ENCODE results near the gene PTPRN.

Gene PTPRN

DNA sequence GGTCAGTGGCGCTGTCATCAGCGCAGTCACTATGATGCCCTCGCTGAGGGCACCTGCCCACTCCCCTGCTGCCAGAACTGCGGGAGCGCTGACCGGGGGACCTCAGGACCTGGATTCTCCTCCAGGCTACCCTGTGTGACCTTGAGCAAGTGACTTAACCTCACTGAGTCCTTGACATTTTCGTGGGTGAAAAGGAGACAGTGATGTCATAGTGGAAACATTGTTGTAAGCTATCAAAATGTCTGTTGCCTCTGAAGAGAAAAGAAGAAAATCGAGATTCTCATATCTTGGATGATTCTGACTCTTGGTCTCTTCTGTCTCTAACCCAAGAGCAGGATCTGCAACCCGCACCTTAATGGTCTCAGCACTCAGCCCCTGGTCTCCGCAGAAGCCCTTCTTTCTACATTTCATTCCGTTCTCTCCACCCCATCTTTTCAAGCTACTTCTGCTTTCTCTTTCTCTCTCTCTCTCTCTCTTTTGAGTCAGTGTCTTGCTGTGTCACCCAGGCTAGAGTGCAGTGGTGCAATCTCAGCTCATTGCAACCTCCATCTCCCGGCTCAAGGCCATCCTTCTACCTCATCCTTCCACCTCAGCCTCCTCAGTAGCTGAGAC is 54.5 kb downstream of the PTPRN start:
- no peaks in the 10 kb centered on the region for H3K9me3 ChIP-seq (ENCODE audit: low read length)
- H3K4me2 ChIP-seq (ENCODE audit: low read length), result peak overlapping the region; percentile 79
- peak overlapping the region; percentile 88 for H3K27ac ChIP-seq (ENCODE audit: low read depth, low read length, poor library complexity, severe bottlenecking)
- TF ChIP-seq, protein P1, sequence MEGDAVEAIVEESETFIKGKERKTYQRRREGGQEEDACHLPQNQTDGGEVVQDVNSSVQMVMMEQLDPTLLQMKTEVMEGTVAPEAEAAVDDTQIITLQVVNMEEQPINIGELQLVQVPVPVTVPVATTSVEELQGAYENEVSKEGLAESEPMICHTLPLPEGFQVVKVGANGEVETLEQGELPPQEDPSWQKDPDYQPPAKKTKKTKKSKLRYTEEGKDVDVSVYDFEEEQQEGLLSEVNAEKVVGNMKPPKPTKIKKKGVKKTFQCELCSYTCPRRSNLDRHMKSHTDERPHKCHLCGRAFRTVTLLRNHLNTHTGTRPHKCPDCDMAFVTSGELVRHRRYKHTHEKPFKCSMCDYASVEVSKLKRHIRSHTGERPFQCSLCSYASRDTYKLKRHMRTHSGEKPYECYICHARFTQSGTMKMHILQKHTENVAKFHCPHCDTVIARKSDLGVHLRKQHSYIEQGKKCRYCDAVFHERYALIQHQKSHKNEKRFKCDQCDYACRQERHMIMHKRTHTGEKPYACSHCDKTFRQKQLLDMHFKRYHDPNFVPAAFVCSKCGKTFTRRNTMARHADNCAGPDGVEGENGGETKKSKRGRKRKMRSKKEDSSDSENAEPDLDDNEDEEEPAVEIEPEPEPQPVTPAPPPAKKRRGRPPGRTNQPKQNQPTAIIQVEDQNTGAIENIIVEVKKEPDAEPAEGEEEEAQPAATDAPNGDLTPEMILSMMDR (IDR thresholded peaks at IDR 0.05; ENCODE audit: low read length), result no peak; the same call in 1 of the 2 replicates
- TF ChIP-seq EZH2 (IDR thresholded peaks at IDR 0.05; ENCODE audit: borderline replicate concordance, low read length), result no peak
- H3K4me1 ChIP-seq (ENCODE audit: insufficient read depth, low read length, severe bottlenecking), result peaks cover 44% of the 10 kb centered on the region
- H4K20me1 ChIP-seq (ENCODE audit: insufficient read depth, low read length), result no peaks in the 10 kb centered on the region
- peaks cover 36% of the 10 kb centered on the region for H3K36me3 ChIP-seq (ENCODE audit: insufficient read depth, low read length)
- H3K27me3 ChIP-seq (ENCODE audit: insufficient read depth, low read length), result no peaks in the 10 kb centered on the region
- H3K9me2 ChIP-seq (ENCODE audit: low read depth, low read length), result no peaks in the 10 kb centered on the region
- no peaks in the 10 kb centered on the region for H3K79me2 ChIP-seq (ENCODE audit: insufficient read depth, low read length)
- H2AFZ ChIP-seq (ENCODE audit: low read length), result no peak overlapping the region
- peak overlapping the region; percentile 89 for H3K9ac ChIP-seq (ENCODE audit: low read length)
- H3F3A ChIP-seq (ENCODE audit: insufficient read depth, low read length), result 0 out of 2 replicates have a peak, but pooled peaks cover 5% of the 10 kb centered on the region
- peak overlapping the region; percentile 83 for H3K4me3 ChIP-seq (ENCODE audit: low read depth, low read length, poor library complexity, severe bottlenecking)

DNA sequence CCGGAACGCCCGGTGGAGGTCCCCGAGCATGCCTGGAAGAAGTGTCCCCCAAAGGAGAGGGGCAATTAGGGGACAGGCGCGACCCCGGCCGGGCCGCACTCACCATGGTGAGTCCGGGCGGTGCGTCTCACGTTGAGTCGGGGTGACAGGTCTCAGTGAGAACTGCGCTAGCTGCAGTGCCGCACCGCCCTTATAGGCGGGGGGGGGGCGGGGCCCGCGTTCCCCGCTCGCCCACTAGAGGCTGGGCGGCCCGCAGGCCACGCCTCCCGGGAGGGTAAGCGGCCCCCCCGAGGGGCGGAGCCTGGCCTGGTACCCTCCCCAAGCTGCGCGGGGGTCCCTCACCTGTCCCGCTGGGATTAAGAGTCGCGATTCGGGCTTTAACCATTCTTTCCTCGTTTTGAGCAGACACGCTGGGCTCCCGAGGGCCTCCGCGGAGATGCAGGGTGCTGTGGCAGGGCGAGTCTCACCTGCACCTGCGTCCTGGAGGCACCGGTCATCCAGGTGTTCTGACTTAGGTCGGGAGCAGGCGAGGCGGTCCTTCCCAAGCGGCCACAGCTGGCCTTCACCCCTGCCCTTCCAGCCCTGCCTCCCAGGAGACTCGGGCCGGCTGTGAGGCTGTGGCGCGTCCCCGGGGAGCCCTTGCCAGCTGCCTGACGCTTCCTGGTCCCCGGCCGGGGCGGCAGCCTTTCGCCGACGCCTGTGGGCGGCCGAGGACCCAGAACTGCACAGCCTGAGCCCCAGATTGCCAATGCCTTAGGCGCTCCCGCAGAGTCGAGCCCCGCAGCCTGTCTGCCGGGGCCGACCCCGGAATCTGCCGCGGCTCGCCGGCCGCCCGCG is 55.2 kb downstream of the PTPRN start, which contains the start of gene TUBA4A:
TSS of gene TUBA4A (minus strand) at position 166 of the 837 bp plus-strand sequence. CDS start at position 106, 60 bp downstream.
- H3K79me2 ChIP-seq (ENCODE audit: insufficient read depth, low read length), result no peaks in the 10 kb centered on the region
- peak within 1 kb of the TSS; percentile 79 for H3K4me2 ChIP-seq (ENCODE audit: low read length)
- peaks cover 51% of the 10 kb centered on the region for H3K4me1 ChIP-seq (ENCODE audit: insufficient read depth, low read length, severe bottlenecking)
- no peaks in the 10 kb centered on the region for H4K20me1 ChIP-seq (ENCODE audit: insufficient read depth, low read length)
- peak within 1 kb of the TSS; percentile 83 for H3K4me3 ChIP-seq (ENCODE audit: low read depth, low read length, poor library complexity, severe bottlenecking)
- H3F3A ChIP-seq (ENCODE audit: insufficient read depth, low read length), result 0 out of 2 replicates have a peak, but pooled peaks cover 5% of the 10 kb centered on the region
- H3K9ac ChIP-seq (ENCODE audit: low read length), result peak within 1 kb of the TSS; percentile 89
- H3K27me3 ChIP-seq (ENCODE audit: insufficient read depth, low read length), result no peaks in the 10 kb centered on the region
- H3K9me3 ChIP-seq (ENCODE audit: low read length), result no peaks in the 10 kb centered on the region
- TF ChIP-seq EZH2 (IDR thresholded peaks at IDR 0.05; ENCODE audit: borderline replicate concordance, low read length), result no peak
- TF ChIP-seq, protein P1 (IDR thresholded peaks at IDR 0.05; ENCODE audit: low read length), result 0 out of 2 replicates have a peak, but pooled peaks have one; percentile 15
- H2AFZ ChIP-seq (ENCODE audit: low read length), result no peak within 1 kb of the TSS
- H3K27ac ChIP-seq (ENCODE audit: low read depth, low read length, poor library complexity, severe bottlenecking), result peak within 1 kb of the TSS; percentile 98
- no peaks in the 10 kb centered on the region for H3K9me2 ChIP-seq (ENCODE audit: low read depth, low read length)
- H3K36me3 ChIP-seq (ENCODE audit: insufficient read depth, low read length), result peaks cover 39% of the 10 kb centered on the region

DNA sequence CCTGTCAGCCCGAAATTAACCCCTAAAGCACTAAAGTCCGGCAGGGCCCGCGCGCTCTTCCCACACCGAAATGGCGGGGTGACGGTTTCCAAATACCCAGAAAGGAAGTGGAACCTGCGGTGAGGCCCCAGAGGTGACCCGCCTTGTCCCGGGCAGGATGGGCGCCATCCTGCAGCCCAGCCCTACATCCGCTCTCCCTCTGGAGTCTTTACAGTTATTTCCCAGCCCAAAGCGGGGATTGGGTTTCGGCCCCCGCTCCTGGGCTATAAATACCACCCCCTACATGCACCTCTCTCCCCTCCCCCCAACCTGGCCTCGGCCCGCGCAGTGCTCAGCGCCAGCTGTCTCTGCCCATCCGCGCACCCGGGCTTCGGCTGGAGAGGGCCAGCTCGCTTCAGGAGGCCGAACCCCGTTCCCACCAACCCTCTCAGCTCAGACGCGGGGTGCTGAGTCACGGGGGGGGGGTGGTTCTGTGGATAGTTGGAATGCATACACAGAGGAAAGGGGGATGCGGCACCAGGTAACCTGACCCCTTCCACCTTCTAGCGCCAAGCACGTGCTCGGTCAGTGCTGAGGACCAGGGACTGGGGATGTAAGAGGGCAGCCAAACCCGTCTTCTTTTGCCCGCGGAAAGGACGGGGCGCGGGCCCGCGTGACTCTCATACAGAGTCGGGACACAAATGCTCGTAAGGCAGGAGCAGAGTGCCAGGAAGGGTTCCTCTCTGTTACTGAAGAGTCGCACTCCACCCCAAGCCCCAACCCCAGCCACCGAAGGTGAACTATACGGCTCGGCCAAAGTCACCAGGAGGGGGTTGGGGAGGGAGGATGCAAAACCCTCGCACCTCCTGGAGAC is 56.1 kb downstream of the PTPRN start, which contains the start of gene TUBA4B:
TSS of gene TUBA4B (plus strand) at position 344 of the 853 bp plus-strand sequence. CDS start at position 509, 165 bp downstream.
- peaks cover 40% of the 10 kb centered on the region for H3K36me3 ChIP-seq (ENCODE audit: insufficient read depth, low read length)
- peak within 1 kb of the TSS; percentile 83 for H3K4me3 ChIP-seq (ENCODE audit: low read depth, low read length, poor library complexity, severe bottlenecking)
- peak within 1 kb of the TSS; percentile 89 for H3K9ac ChIP-seq (ENCODE audit: low read length)
- TF ChIP-seq, protein P1 (IDR thresholded peaks at IDR 0.05; ENCODE audit: low read length), result no peak
- peak within 1 kb of the TSS; percentile 79 for H3K4me2 ChIP-seq (ENCODE audit: low read length)
- H3F3A ChIP-seq (ENCODE audit: insufficient read depth, low read length), result 0 out of 2 replicates have a peak, but pooled peaks cover 5% of the 10 kb centered on the region
- peak within 1 kb of the TSS; percentile 98 for H3K27ac ChIP-seq (ENCODE audit: low read depth, low read length, poor library complexity, severe bottlenecking)
- H3K27me3 ChIP-seq (ENCODE audit: insufficient read depth, low read length), result no peaks in the 10 kb centered on the region
- no peaks in the 10 kb centered on the region for H3K9me2 ChIP-seq (ENCODE audit: low read depth, low read length)
- no peak within 1 kb of the TSS for H2AFZ ChIP-seq (ENCODE audit: low read length)
- peaks cover 59% of the 10 kb centered on the region for H3K4me1 ChIP-seq (ENCODE audit: insufficient read depth, low read length, severe bottlenecking)
- no peaks in the 10 kb centered on the region for H4K20me1 ChIP-seq (ENCODE audit: insufficient read depth, low read length)
- H3K79me2 ChIP-seq (ENCODE audit: insufficient read depth, low read length), result no peaks in the 10 kb centered on the region
- H3K9me3 ChIP-seq (ENCODE audit: low read length), result no peaks in the 10 kb centered on the region
